Stomach (tissue), 9 donors: Measurements from ENCODE around the gene CALHM3. TPM values are rescaled to one million over a fixed set of nuclear protein-coding genes. Genes with fewer than 3 reads are reported as not detected.
A peak's percentile ranks its signal among the peaks of the same experiment; 100 is the strongest.

ENCODE experiments used
- DNase-seq, 2 donors: peaks; one replicate each; pipeline versions ENCODE4 v3.0.0 to v3.0.0-alpha.2; 2013 to 2019
- H3K27ac ChIP-seq, 5 donors: fragments of 200-600 bp in 4 of 5; sonication (generic) in 4 of 5; one replicate each; pipeline ENCODE4 v1.5.1; 2013 to 2019; ENCODE audit warnings: mild to moderate bottlenecking in 1 of 5, moderate library complexity in 1 of 5
- H3K27me3 ChIP-seq, 3 donors: fragments of 200-600 bp; sonication (generic); one replicate each; pipeline ENCODE4 v1.5.1; 2017 to 2019; ENCODE audit warnings: mixed run types in 1 of 3
- H3K36me3 ChIP-seq, 4 donors: fragments of 200-600 bp; sonication (generic); 1 replicate in 3 of 4; 2 replicates in 1 of 4; pipeline ENCODE4 v1.5.1; 2016 to 2019
- H3K4me1 ChIP-seq, 4 donors: fragments of 200-600 bp; sonication (generic); one replicate each; pipeline ENCODE4 v1.5.1; 2016 to 2019
- H3K4me3 ChIP-seq, 4 donors: fragments of 200-600 bp; sonication (generic) in 3 of 4; one replicate each; pipeline ENCODE4 v1.5.1; 2016 to 2019; ENCODE audit warnings: mild to moderate bottlenecking in 1 of 4
- H3K9me3 ChIP-seq, 4 donors: fragments of 200-600 bp; sonication (generic); one replicate each; pipeline ENCODE4 v1.5.1; 2016 to 2019
- CTCF ChIP-seq, 7 experiments: fragments of 450-650 bp in 4 of 7; fragments of 200-600 bp in 3 of 7; sonication (generic) in 3 of 7; IDR thresholded peaks; one replicate each; pipeline ENCODE4 v1.5.1; 2016 to 2019; ENCODE audit warnings: antibody characterized with exemption in 7 of 7, control low read depth in 2 of 7, mild to moderate bottlenecking in 1 of 7
- EP300 ChIP-seq: sonication (generic); formaldehyde crosslinking; IDR thresholded peaks from one replicate; pipeline ENCODE4 v1.6.1; 2017; ENCODE audit warnings: antibody characterized with exemption
- POLR2A ChIP-seq, 4 donors: fragments of 450-650 bp; IDR thresholded peaks; one replicate each; pipeline ENCODE4 v1.6.1; 2016; ENCODE audit warnings: antibody characterized with exemption in 4 of 4, control low read depth in 2 of 4, mild to moderate bottlenecking in 1 of 4, moderate library complexity in 1 of 4
- POLR2AphosphoS5 ChIP-seq, 3 donors: sonication (generic); formaldehyde crosslinking; IDR thresholded peaks; one replicate each; pipeline ENCODE4 v1.6.1; 2016; ENCODE audit warnings: antibody characterized with exemption in 3 of 3
- WGBS, 5 donors: extraction: QIAGEN DNeasy Blood & Tissue Kit in 3 of 5; methylation state at CpG; one replicate each; pipeline versions ENCODE4 v1.1.5 to v1.1.7; 2013 to 2018; 5-methylcytosine and 5-hydroxymethylcytosine counted together
- intact Hi-C: fragments of 100-400 bp; cut with DNase I; formaldehyde crosslinking; loops from one replicate; pipeline ENCODE4 v1.15.1; 2023; ENCODE audit warnings: low total_unique reads
- polyA plus RNA-seq, 3 donors: library from polyadenylated mRNA; stranded (reverse); fragments of 200-250 nt; gene quantifications; one replicate each; pipeline ENCODE4 v1.2.3, GENCODE V29; 2013
- total RNA-seq, 5 donors: library from RNA; depleted of rRNA; stranded (reverse); fragments of >200 nt; gene quantifications; one replicate each; pipeline versions ENCODE4 v1.1.0 to v1.2.3, GENCODE V29; 2014 to 2016
- donor health status: healthy with polysubstance abuse.
- donor health status: Bipolar disorder and iron deficiency.
- donor health status: healthy.

Gene CALHM3
- total and polyA plus RNA-seq, 8 donors = not detected

GRCh38 chr10:103450201-103450695 lies 28.8 kb downstream of the CALHM3 start:
- intact Hi-C loops = no loop called here
- Histone ChIP-seq H3K36me3 (peaks cover 24 to 52% (median 45%) of the 10 kb centered on the region in 4 donors), H3K4me1 (peaks cover 32 to 78% (median 60%) of the 10 kb centered on the region in 4 donors), H3K4me3 (peak overlapping the region; percentile 61 to 78 (median 71)), H3K27me3 (peaks cover 0 to 7% (median 0%) of the 10 kb centered on the region in 3 donors), H3K27ac (peak overlapping the region in 4 of 5 donors; percentile 84 to 90 (median 86)), H3K9me3 (no peaks in the 10 kb centered on the region)
- DNase-seq = no peak
- TF ChIP-seq POLR2AphosphoS5 (IDR thresholded peaks at IDR 0.05) (no peak), EP300 (no peak), POLR2A (IDR thresholded peaks at IDR 0.05) (no peak), CTCF (IDR thresholded peaks at IDR 0.05) (no peak)
- 78 to 91% (median 84%) methylated on average over 9 to 12 of the region's 12 CpGs for WGBS, 5 donors

GRCh38 chr10:103449208-103450144 lies 29.6 kb downstream of the CALHM3 start:
- Histone ChIP-seq H3K36me3 (peaks cover 31 to 60% (median 53%) of the 10 kb centered on the region in 4 donors), H3K27ac (peak overlapping the region in 4 of 5 donors; percentile 54 to 90 (median 86)), H3K9me3 (no peaks in the 10 kb centered on the region), H3K4me1 (peaks cover 32 to 86% (median 62%) of the 10 kb centered on the region in 4 donors), H3K27me3 (peaks cover 0 to 7% (median 0%) of the 10 kb centered on the region in 3 donors), H3K4me3 (peak overlapping the region in 2 of 4 donors; percentile 69 to 73)
- no peak for DNase-seq
- TF ChIP-seq CTCF (IDR thresholded peaks at IDR 0.05) (no peak), POLR2A (IDR thresholded peaks at IDR 0.05) (no peak), POLR2AphosphoS5 (IDR thresholded peaks at IDR 0.05) (no peak), EP300 (no peak)
- WGBS, 5 donors = 79 to 89% (median 82%) methylated on average over 34 of the region's 34 CpGs
- intact Hi-C loops = no loop called here

GRCh38 chr10:103448746-103449145 lies 30.3 kb downstream of the CALHM3 start:
- WGBS, 5 donors = 50 to 64% (median 50%) methylated on average over 1 of the region's 1 CpG
- H3K4me3 ChIP-seq = peak overlapping the region in 2 of 4 donors; percentile 69 to 73
- no peaks in the 10 kb centered on the region for H3K9me3 ChIP-seq
- peak overlapping the region in 4 of 5 donors; percentile 54 to 90 (median 86) for H3K27ac ChIP-seq
- H3K36me3 ChIP-seq = peaks cover 39 to 67% (median 60%) of the 10 kb centered on the region in 4 donors
- TF ChIP-seq EP300 = no peak
- peak in 1 of 3 donors; percentile 40 for TF ChIP-seq POLR2AphosphoS5 (IDR thresholded peaks at IDR 0.05)
- no peak for TF ChIP-seq POLR2A (IDR thresholded peaks at IDR 0.05)
- TF ChIP-seq CTCF (IDR thresholded peaks at IDR 0.05) = no peak
- H3K27me3 ChIP-seq = peaks cover 0 to 7% (median 0%) of the 10 kb centered on the region in 3 donors
- DNase-seq = no peak
- intact Hi-C loops = no loop called here
- H3K4me1 ChIP-seq = peaks cover 32 to 89% (median 62%) of the 10 kb centered on the region in 4 donors

GRCh38 chr10:103447187-103447586 lies 31.9 kb downstream of the CALHM3 start:
- Histone ChIP-seq H3K4me3 (no peak overlapping the region), H3K27ac (peak overlapping the region in 4 of 5 donors; percentile 54 to 90 (median 86)), H3K9me3 (no peaks in the 10 kb centered on the region), H3K36me3 (peaks cover 52 to 82% (median 76%) of the 10 kb centered on the region in 4 donors), H3K27me3 (peaks cover 0 to 2% (median 0%) of the 10 kb centered on the region in 3 donors), H3K4me1 (peaks cover 24 to 79% (median 53%) of the 10 kb centered on the region in 4 donors)
- 95 to 97% (median 97%) methylated on average over 7 to 23 of the region's 23 CpGs for WGBS, 5 donors
- no peak for DNase-seq
- intact Hi-C loops = no loop called here
- TF ChIP-seq CTCF (IDR thresholded peaks at IDR 0.05) = no peak
- no peak for TF ChIP-seq POLR2A (IDR thresholded peaks at IDR 0.05)
- no peak for TF ChIP-seq POLR2AphosphoS5 (IDR thresholded peaks at IDR 0.05)
- TF ChIP-seq EP300 = no peak
